Hematopoietic multipotent progenitor cell (in vitro differentiated cells): ENCODE results near the gene FOXS1. TPM values are rescaled to one million over a fixed set of nuclear protein-coding genes. Genes with fewer than 3 reads are reported as not detected.

Experiments used
- DNase-seq, 3 donors: peaks; one replicate each; pipeline ENCODE4 v3.0.0-alpha.2; 2011 to 2015; ENCODE audit warnings: low read depth in 2 of 3, low spot score in 2 of 3
- small RNA-seq: library from RNA; depleted of rRNA; stranded (forward); fragments of <200 nt; gene quantifications from one replicate; pipeline ENCODE3, GENCODE V24; 2012
- total RNA-seq: library from RNA; depleted of rRNA; stranded (reverse); fragments of >200 nt; gene quantifications from one replicate; pipeline ENCODE4 v1.2.3, GENCODE V29; 2012

Gene FOXS1
- total RNA-seq, 1 donor: not detected

DNA sequence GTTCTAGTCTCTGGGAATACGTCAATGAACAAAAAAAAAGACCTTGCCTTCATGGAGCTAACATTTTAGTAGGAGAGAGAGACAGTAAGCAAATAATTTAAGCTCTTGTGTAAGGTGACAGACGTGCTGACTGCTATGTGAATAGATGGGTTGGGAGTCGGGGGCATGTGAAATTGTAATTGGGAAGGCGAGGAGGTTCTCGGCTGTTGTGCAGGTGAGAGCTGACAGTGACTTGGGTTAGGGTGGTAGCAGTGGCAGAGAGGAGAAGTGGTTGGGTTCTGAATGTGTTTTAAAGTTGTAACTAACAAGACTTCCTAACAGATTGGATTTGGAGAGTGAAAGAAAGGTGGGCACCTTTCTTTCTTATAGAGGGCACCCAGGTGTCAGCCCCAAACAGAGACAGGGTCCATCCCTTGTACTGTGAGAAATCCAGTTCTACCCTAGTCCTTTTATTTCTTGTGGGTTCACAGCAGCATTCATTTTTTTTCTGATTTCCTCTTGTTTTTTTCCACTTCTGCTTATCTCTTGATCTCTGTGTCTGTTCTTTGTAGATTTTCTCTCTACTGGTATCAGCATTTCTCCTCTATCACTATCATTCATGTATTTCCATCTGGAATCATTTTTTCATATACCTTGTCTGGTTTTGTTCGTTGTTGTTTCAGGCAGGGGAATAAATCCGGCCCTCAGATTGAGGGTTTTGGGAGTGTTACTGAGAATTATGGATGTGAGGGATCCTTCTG lies 41.7 kb downstream of the FOXS1 start:
- DNase-seq: peak in 1 of 3 donors; percentile 28

- DNase-seq: no peak
Measured at GRCh38 chr20:31801508-31801907, 43.9 kb downstream of the FOXS1 start.

DNA sequence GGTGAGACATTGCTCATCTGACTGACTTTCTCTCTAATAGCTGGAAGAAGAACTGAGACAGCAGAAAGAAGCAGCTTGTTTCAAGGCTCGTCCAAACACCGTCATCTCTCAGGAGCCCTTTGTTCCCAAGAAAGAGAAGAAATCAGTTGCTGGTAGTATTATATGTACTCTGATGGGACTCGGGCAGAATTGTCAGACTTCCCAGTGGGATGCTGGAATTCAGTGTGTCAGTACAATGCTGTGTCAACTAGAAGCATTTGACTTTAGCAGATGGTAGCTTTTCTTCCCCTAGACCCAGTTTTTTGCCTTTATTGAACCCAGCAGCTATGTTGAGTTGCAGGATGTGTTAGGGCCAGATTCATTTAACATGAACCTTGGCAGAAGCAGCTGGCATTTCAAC lies 48.0 kb downstream of the FOXS1 start:
- no peak for DNase-seq

Small RNA genes lying within 50 kb of the gene (small RNA-seq; reads per million reads assigned to genes)
- gene AL160175.1: not detected

Other genes with a start within 250 kb of the FOXS1 start
- 1,163 TPM for gene ID1, start 240.3 kb downstream of the FOXS1 start, total RNA-seq
- gene COX4I2, start 207.7 kb downstream of the FOXS1 start, total RNA-seq: not detected
- gene BCL2L1, start 122.7 kb downstream of the FOXS1 start, total RNA-seq: 48.7 TPM
- 5.1 TPM for gene TPX2, start 106.3 kb downstream of the FOXS1 start, total RNA-seq
- gene MYLK2, start 26.2 kb downstream of the FOXS1 start, total RNA-seq: under 0.01 TPM
- gene DUSP15, start 24.9 kb upstream of the FOXS1 start, total RNA-seq: 8.6 TPM
- 0.54 TPM for gene TTLL9, start 25.0 kb upstream of the FOXS1 start, total RNA-seq
- 7.5 TPM for gene PDRG1, start 106.4 kb upstream of the FOXS1 start, total RNA-seq
- under 0.01 TPM for gene XKR7, start 122.5 kb upstream of the FOXS1 start, total RNA-seq
- not detected for gene CCM2L, start 164.8 kb upstream of the FOXS1 start, total RNA-seq
- gene HCK, start 206.6 kb upstream of the FOXS1 start, total RNA-seq: 23.4 TPM